Measurements from ENCODE around the gene DIP2A. TPM values are rescaled to one million over a fixed set of nuclear protein-coding genes. Genes with fewer than 3 reads are reported as not detected.

DIP2A gene
- total and polyA plus RNA-seq, 2 of the 8 experiments (the other 6 are each of a cell fraction or from before 2014, with no cell fraction given) = 16.0 to 27.1 TPM

- peaks cover 2 to 27% (median 13%) of the 10 kb centered on the region in 4 experiments; a peak in 7 of 8 replicates for H3K36me3 ChIP-seq (ENCODE audit: control insufficient read depth in 2 of 4, insufficient read depth in 4 of 4, low read length in 3 of 4)
- H3K27me3 ChIP-seq (replicated peaks in 1 of 4; ENCODE audit: control insufficient read depth in 3 of 4, extremely low read depth in 1 of 4, insufficient read depth in 3 of 4, low read length in 3 of 4) = no peaks in the 10 kb centered on the region
- H3K23me2 ChIP-seq (ENCODE audit: low read depth, low read length) = no peaks in the 10 kb centered on the region; the same call in 1 of the 2 replicates
- H3K27ac ChIP-seq (ENCODE audit: low read depth, low read length) = no peak overlapping the region
- H2AFZ ChIP-seq (ENCODE audit: low read length) = no peak overlapping the region
- H4K5ac ChIP-seq (ENCODE audit: insufficient read length, low read depth, low read length) = no peak overlapping the region
- no peaks in the 10 kb centered on the region for H3K9me3 ChIP-seq (ENCODE audit: insufficient read depth in 2 of 2, low read depth in 1 of 2, low read length in 1 of 2)
- no peak overlapping the region for H2BK12ac ChIP-seq (ENCODE audit: low read depth, low read length)
- 91% methylated on average over 18 of the region's 18 CpGs; no CpG with 5 or more reads in 1 of the 2 experiments for WGBS, 2 experiments (ENCODE audit: extremely low coverage in 1 of 2, insufficient coverage in 1 of 2, insufficient read length in 1 of 2, insufficient replicate concordance in 2 of 2, low coverage in 1 of 2, low lambda C conversion rate in 2 of 2, missing lambda C conversion rate in 1 of 2)
- H2BK120ac ChIP-seq (replicated peaks; ENCODE audit: low read depth, low read length) = no peak overlapping the region
- H4K8ac ChIP-seq (ENCODE audit: extremely low read depth, insufficient read depth, low read length) = no peak overlapping the region
- H2BK15ac ChIP-seq (ENCODE audit: low read length) = no peak overlapping the region
- H3K14ac ChIP-seq (ENCODE audit: insufficient read length) = no peak overlapping the region
- H3K9ac ChIP-seq (replicated peaks in 1 of 4; ENCODE audit: extremely low read depth in 1 of 4, low read depth in 3 of 4, low read length in 3 of 4) = no peak overlapping the region
- ChIA-PET POLR2A (ENCODE audit: partially characterized antibody) (no interaction called here), CTCF (ENCODE audit: partially characterized antibody) (no interaction called here)
- DNase-seq (ENCODE audit: low read depth in 1 of 2, low spot score in 2 of 2) (no peak), FAIRE-seq (no peak)
- no peak overlapping the region for H2BK20ac ChIP-seq (ENCODE audit: low read length)
- H3K18ac ChIP-seq (ENCODE audit: extremely low read depth, low read length) = no peak overlapping the region
- H3K4ac ChIP-seq (replicated peaks; ENCODE audit: insufficient read length, low read depth, low read length) = no peak overlapping the region
- no peak overlapping the region for H2AK5ac ChIP-seq (ENCODE audit: low read depth, low read length)
- H3K79me1 ChIP-seq (ENCODE audit: low read depth, low read length) = no peaks in the 10 kb centered on the region
- no peak overlapping the region for H4K91ac ChIP-seq (replicated peaks; ENCODE audit: insufficient read length, low read length)
- no peak overlapping the region for H3K4me2 ChIP-seq (ENCODE audit: insufficient read depth in 1 of 2, low read depth in 2 of 2, low read length in 2 of 2)
- no peak overlapping the region for H2BK5ac ChIP-seq (ENCODE audit: low read depth, low read length)
- H3K4me1 ChIP-seq (replicated peaks in 1 of 4; ENCODE audit: control insufficient read depth in 3 of 4, insufficient read depth in 4 of 4, low read length in 3 of 4) = no peaks in the 10 kb centered on the region
- no peak overlapping the region for H3K4me3 ChIP-seq (ENCODE audit: extremely low read depth in 1 of 4, insufficient read depth in 2 of 4, low read depth in 3 of 4, low read length in 4 of 4)
- H3K79me2 ChIP-seq (ENCODE audit: control insufficient read depth in 1 of 2, insufficient read depth in 2 of 2, low read length in 2 of 2) = no peaks in the 10 kb centered on the region
- no peak overlapping the region for H3K56ac ChIP-seq (replicated peaks; ENCODE audit: insufficient read length, low read depth, low read length)
- peaks cover 0 to 2% of the 10 kb centered on the region in 2 experiments for H4K20me1 ChIP-seq (replicated peaks in 1 of 2; ENCODE audit: control insufficient read depth in 1 of 2, insufficient read depth in 2 of 2, low read length in 2 of 2)
- no peak overlapping the region for H3K23ac ChIP-seq (ENCODE audit: insufficient read length)
- no peak for TF ChIP-seq YY1 (IDR thresholded peaks at IDR 0.05; ENCODE audit: low read depth, low read length)
- TF ChIP-seq ATF2 (IDR thresholded peaks at IDR 0.05; ENCODE audit: low read length) = no peak
- no peak for TF ChIP-seq CEBPB (IDR thresholded peaks at IDR 0.05; ENCODE audit: low read depth, low read length)
- no peak for TF ChIP-seq ATF3 (IDR thresholded peaks at IDR 0.05; ENCODE audit: insufficient read depth, low read depth, low read length)
- TF ChIP-seq CTBP2 (IDR thresholded peaks at IDR 0.05; ENCODE audit: borderline replicate concordance, insufficient read depth, insufficient read length, low read length) = no peak
- no peak for TF ChIP-seq ASH2L (IDR thresholded peaks at IDR 0.05; ENCODE audit: low read length)
- TF ChIP-seq SP2 (IDR thresholded peaks at IDR 0.05; ENCODE audit: low read length) = no peak
- no peak for TF ChIP-seq HDAC6 (IDR thresholded peaks at IDR 0.05; ENCODE audit: low read depth, low read length)
- TF ChIP-seq POLR2AphosphoS5 (IDR thresholded peaks at IDR 0.05; ENCODE audit: low read depth, low read length) = no peak
- TF ChIP-seq JUN (IDR thresholded peaks at IDR 0.05; ENCODE audit: low read depth, low read length) = no peak
Measured at GRCh38 chr21:46549650-46550049, 91.0 kb downstream of the DIP2A start.
